ENCODE measurements around the gene RFPL2.

Gene RFPL2

DNA sequence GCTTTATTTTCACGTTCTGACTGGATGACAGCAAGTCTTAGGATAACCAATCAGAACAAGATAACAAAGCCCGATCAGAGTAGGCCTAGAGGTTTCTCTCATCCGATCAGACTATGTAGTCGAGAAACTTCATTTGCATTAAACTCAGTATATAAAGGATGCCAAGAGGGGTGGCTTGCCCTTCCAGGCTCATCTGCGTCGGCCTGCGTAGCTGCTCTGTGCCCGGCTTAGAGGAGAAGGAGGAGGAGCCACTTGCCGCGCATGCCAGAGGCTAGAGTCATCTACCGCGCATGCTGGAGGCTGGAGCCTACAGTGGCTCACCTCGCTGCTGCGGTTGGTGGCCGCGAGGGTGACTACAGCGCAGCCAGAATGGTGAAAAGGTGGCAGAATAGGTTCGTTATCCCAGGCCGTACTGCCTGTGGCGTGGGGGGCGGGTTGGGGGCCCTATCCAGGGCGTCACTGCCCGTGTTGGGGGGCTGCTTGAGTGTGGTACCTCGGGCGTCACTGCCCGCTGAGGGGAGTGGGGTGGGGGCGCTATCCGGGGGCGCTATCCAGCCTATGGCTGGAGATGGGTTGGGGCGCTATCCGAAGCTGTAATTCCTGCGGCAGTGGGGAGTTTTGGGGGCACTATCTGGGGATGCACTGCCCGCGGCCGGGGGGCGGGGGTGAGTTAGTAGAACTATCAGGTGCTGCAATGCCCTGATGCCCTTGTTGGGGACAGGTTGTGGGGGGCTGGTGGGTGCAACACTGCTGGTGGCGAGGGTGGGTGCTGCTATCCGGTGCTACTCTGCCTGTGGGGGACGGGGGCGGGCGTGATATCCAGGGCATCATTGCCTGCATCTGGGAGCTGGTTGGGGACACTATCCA is at the start of gene RFPL2:
Gene RFPL2 (minus strand): TSS at position 218 of the 867 bp plus-strand sequence. CDS start 2,622 bp downstream, outside the sequence.
- Histone ChIP-seq H3K27me3 (ENCODE audit: control insufficient read depth, insufficient read depth, low read length) (no peaks in the 10 kb centered on the region), H3K9me3 (ENCODE audit: control insufficient read depth, low read length) (no peaks in the 10 kb centered on the region), H3K27ac (no peak within 1 kb of the TSS), H3K4me2 (ENCODE audit: low read length) (no peak within 1 kb of the TSS), H2AFZ (no peak within 1 kb of the TSS), H3K4me1 (no peaks in the 10 kb centered on the region), H3K79me2 (no peaks in the 10 kb centered on the region), H3K4me3 (ENCODE audit: low read depth, low read length) (no peak within 1 kb of the TSS), H3K9ac (no peak within 1 kb of the TSS), H3K36me3 (ENCODE audit: control insufficient read depth, insufficient read depth, low read length) (no peaks in the 10 kb centered on the region)
- TF ChIP-seq, protein P1, sequence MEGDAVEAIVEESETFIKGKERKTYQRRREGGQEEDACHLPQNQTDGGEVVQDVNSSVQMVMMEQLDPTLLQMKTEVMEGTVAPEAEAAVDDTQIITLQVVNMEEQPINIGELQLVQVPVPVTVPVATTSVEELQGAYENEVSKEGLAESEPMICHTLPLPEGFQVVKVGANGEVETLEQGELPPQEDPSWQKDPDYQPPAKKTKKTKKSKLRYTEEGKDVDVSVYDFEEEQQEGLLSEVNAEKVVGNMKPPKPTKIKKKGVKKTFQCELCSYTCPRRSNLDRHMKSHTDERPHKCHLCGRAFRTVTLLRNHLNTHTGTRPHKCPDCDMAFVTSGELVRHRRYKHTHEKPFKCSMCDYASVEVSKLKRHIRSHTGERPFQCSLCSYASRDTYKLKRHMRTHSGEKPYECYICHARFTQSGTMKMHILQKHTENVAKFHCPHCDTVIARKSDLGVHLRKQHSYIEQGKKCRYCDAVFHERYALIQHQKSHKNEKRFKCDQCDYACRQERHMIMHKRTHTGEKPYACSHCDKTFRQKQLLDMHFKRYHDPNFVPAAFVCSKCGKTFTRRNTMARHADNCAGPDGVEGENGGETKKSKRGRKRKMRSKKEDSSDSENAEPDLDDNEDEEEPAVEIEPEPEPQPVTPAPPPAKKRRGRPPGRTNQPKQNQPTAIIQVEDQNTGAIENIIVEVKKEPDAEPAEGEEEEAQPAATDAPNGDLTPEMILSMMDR (IDR thresholded peaks at IDR 0.05): no peak

DNA sequence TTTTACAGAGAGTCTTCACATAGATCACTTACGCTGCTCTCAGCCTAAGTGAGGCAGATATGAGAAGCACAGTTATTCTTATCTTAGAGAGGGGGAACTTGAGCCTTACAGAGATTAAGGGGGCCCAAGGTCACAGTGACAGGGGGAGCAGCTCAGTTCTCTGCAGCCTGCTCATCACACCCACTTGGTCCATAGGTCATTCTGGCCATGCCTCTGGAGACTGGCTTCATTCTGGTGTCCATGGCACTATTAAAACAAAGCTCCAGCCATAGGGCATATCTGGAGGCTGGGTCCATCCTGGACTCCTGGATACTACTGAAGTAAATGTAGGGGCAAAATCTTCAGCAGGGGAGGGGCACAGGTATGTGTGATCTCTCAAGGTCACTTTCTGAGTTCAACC is 44.4 kb upstream of the RFPL2 start:
- Histone ChIP-seq H3K9me3 (ENCODE audit: control insufficient read depth, low read length) (no peaks in the 10 kb centered on the region), H3K4me2 (ENCODE audit: low read length) (no peak overlapping the region), H3K36me3 (ENCODE audit: control insufficient read depth, insufficient read depth, low read length) (no peaks in the 10 kb centered on the region), H2AFZ (no peak overlapping the region), H3K27ac (no peak overlapping the region), H3K4me3 (ENCODE audit: low read depth, low read length) (no peak overlapping the region), H3K27me3 (ENCODE audit: control insufficient read depth, insufficient read depth, low read length) (no peaks in the 10 kb centered on the region), H3K4me1 (no peaks in the 10 kb centered on the region), H3K9ac (no peak overlapping the region), H3K79me2 (no peaks in the 10 kb centered on the region)
- TF ChIP-seq, protein P1 (IDR thresholded peaks at IDR 0.05): no peak

DNA sequence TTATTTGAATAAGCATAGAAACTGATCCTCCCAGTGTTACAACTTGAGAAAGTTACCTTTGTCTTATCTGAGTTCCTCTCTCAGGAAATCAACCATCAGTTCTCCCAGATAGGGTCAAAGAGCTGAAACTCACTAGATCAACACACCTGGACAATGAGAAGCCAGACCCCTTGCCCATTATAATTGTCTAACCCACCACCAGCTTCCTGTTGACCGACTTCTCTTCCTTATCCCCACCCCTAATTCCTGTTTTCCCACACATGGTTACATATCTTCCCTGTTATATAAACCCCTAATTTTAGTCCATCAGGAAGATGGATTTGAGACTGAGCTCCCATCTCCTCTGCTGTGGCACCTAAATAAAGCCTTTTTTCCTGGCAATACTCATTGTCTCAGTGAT is 43.4 kb upstream of the RFPL2 start:
- Histone ChIP-seq H3K4me1 (no peaks in the 10 kb centered on the region), H3K36me3 (ENCODE audit: control insufficient read depth, insufficient read depth, low read length) (no peaks in the 10 kb centered on the region), H3K4me2 (ENCODE audit: low read length) (no peak overlapping the region), H3K79me2 (no peaks in the 10 kb centered on the region), H2AFZ (no peak overlapping the region), H3K27me3 (ENCODE audit: control insufficient read depth, insufficient read depth, low read length) (no peaks in the 10 kb centered on the region), H3K4me3 (ENCODE audit: low read depth, low read length) (no peak overlapping the region), H3K9ac (no peak overlapping the region), H3K9me3 (ENCODE audit: control insufficient read depth, low read length) (no peaks in the 10 kb centered on the region), H3K27ac (no peak overlapping the region)
- TF ChIP-seq, protein P1 (IDR thresholded peaks at IDR 0.05): no peak

DNA sequence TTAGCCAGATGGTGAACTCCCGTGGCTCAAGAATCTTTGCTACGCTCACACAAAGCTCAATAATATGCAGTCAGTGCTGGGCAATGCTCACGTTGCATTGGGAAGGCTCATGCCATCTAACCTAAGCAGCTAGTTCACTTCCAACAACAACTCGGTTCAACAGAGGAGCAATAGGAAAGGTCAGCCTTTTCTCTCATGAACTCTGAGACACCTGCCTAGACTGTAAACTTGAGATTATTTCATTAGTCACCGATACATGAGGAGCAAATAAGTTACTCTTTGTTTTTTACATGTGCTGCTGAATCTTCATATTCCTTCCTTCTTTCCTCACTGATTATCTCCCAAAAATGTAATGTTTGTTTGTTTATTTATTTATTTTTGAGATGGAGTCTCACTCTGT is 41.3 kb upstream of the RFPL2 start:
- Histone ChIP-seq H3K79me2 (no peaks in the 10 kb centered on the region), H3K9me3 (ENCODE audit: control insufficient read depth, low read length) (no peaks in the 10 kb centered on the region), H3K4me3 (ENCODE audit: low read depth, low read length) (no peak overlapping the region), H3K36me3 (ENCODE audit: control insufficient read depth, insufficient read depth, low read length) (no peaks in the 10 kb centered on the region), H3K27ac (no peak overlapping the region), H3K9ac (no peak overlapping the region), H3K4me2 (ENCODE audit: low read length) (no peak overlapping the region), H3K27me3 (ENCODE audit: control insufficient read depth, insufficient read depth, low read length) (no peaks in the 10 kb centered on the region), H2AFZ (no peak overlapping the region), H3K4me1 (no peaks in the 10 kb centered on the region)
- TF ChIP-seq, protein P1 (IDR thresholded peaks at IDR 0.05): no peak

DNA sequence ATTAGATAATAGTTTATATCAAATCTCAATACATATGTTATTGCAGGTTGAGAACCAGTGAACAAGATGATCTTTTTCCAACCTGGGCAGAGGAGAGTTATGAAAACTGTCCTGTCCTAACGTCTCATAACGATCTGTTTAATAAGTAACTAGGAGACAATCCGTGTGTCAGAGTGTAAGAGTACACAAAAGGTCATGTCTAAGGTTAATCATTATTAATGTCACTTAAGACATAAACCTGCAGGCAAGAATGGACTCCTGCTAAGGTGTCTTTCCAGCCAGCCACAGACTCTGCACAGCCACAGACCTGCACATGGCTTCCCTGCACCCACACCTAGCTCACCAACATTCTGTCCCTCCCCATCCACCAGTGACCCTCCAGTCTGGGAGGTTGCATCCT is 40.2 kb upstream of the RFPL2 start:
- Histone ChIP-seq H2AFZ (no peak overlapping the region), H3K4me1 (no peaks in the 10 kb centered on the region)

More for the DNA sequence above, 40.2 kb upstream of the RFPL2 start:
- TF ChIP-seq, protein P1 (IDR thresholded peaks at IDR 0.05): no peak
- Histone ChIP-seq H3K9ac (no peak overlapping the region), H3K4me2 (ENCODE audit: low read length) (no peak overlapping the region), H3K36me3 (ENCODE audit: control insufficient read depth, insufficient read depth, low read length) (no peaks in the 10 kb centered on the region), H3K79me2 (no peaks in the 10 kb centered on the region), H3K27me3 (ENCODE audit: control insufficient read depth, insufficient read depth, low read length) (no peaks in the 10 kb centered on the region), H3K9me3 (ENCODE audit: control insufficient read depth, low read length) (no peaks in the 10 kb centered on the region), H3K4me3 (ENCODE audit: low read depth, low read length) (no peak overlapping the region), H3K27ac (no peak overlapping the region)
